ENCODE data around the gene WDFY3.

Gene WDFY3

DNA sequence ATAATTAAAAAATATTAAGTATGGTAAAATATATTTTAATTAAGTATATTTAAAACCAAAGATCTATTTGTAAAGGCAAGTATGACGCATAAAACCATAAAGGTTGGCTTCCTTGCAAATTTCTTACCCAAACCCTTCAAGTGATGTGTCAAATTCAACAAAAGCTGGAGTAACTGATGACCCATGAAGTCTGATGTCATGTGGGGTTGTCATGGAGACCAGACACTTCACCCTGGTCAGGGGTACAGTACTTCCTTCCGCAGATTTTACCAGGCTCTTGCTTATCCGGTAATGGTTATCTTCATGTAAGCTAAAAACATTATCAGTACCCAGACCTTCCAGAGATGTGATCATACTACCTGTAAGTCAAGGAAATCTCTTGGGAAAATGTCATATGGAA is 170.1 kb downstream of the WDFY3 start:
- H3K27ac ChIP-seq, result no peak overlapping the region
- TF ChIP-seq, protein P1, sequence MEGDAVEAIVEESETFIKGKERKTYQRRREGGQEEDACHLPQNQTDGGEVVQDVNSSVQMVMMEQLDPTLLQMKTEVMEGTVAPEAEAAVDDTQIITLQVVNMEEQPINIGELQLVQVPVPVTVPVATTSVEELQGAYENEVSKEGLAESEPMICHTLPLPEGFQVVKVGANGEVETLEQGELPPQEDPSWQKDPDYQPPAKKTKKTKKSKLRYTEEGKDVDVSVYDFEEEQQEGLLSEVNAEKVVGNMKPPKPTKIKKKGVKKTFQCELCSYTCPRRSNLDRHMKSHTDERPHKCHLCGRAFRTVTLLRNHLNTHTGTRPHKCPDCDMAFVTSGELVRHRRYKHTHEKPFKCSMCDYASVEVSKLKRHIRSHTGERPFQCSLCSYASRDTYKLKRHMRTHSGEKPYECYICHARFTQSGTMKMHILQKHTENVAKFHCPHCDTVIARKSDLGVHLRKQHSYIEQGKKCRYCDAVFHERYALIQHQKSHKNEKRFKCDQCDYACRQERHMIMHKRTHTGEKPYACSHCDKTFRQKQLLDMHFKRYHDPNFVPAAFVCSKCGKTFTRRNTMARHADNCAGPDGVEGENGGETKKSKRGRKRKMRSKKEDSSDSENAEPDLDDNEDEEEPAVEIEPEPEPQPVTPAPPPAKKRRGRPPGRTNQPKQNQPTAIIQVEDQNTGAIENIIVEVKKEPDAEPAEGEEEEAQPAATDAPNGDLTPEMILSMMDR (conservative IDR thresholded peaks at IDR 0.05), result no peak

DNA sequence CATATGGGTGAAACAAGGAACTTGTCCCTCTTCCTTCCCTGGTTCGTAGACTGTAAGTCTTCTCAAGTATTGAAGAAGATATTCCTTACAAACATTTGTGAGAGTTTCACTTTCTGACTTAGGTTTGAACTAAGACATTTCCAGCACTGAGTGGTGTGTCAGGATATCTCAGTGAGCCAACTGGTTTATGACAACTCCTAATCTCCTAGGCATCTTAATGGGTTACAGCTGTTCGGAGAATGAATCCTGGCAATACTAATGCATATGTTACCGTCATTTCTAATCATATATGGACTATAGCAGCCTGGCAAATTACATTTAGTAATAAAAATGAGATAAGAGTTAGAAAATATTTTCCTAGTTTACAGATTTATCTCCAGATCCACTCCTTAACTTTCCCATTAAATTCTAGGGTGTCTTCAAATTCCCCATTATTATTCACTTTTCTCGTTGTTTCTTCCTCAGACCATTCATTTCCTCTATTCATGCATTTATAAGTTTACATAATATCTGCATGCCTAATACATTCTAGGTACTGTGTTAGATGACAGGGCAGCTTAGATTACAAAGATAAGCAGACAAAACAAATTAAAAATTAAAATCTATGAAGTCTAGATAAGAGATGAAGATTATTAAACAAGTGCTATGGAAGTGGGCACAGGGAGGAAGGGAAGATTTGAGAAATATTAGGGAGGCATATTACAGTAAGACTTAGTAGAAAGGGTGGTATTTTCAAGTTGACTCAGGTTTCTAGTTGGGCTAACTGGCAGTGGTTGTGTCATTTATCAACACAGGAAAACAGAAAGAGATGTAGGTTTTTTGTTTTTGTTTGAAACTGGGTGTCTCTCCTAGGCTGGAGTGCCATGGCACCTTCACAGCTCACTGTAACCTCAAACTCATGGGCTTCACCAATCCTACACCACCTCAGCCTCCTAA is 173.9 kb downstream of the WDFY3 start:
- TF ChIP-seq, protein P1 (conservative IDR thresholded peaks at IDR 0.05), result no peak
- no peak overlapping the region for H3K27ac ChIP-seq

- H3K27ac ChIP-seq, result no peak overlapping the region
- TF ChIP-seq, protein P1 (conservative IDR thresholded peaks at IDR 0.05), result no peak
Observed at GRCh38 chr4:84790769-84791565, 175.5 kb downstream of the WDFY3 start.

DNA sequence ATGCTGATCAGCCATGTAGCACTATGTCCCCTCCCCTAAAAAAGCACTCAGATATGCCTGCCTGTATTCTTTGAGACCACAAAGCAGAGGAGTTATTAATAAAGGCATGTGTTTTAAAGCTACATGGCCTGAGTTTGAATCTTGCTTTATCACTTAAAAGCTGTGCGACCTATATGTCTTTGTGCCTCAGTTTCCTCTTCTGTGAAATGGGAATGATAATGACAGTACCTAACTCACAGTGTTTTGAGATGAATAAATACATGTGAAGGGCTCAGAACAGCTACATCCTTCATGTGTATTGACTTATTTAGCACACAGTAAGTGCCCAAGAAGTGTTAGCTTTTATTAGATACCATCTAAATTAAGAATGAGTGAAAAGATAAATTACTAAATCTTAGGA is 180.0 kb downstream of the WDFY3 start:
- H3K27ac ChIP-seq, result no peak overlapping the region
- TF ChIP-seq, protein P1 (conservative IDR thresholded peaks at IDR 0.05), result no peak

- TF ChIP-seq, protein P1 (conservative IDR thresholded peaks at IDR 0.05), result no peak
- H3K27ac ChIP-seq, result no peak overlapping the region
Observed at GRCh38 chr4:84782517-84782916, 184.0 kb downstream of the WDFY3 start.

GRCh38 chr4:84780719-84781118 is 185.8 kb downstream of the WDFY3 start:
- TF ChIP-seq, protein P1 (conservative IDR thresholded peaks at IDR 0.05), result no peak
- H3K27ac ChIP-seq, result no peak overlapping the region

GRCh38 chr4:84778041-84778440 is 188.4 kb downstream of the WDFY3 start:
- TF ChIP-seq, protein P1 (conservative IDR thresholded peaks at IDR 0.05), result no peak
- no peak overlapping the region for H3K27ac ChIP-seq
